ENCODE measurements around the gene CDH11.

- TF ChIP-seq POLR2A (IDR thresholded peaks at IDR 0.05) (no peak), CTCF (IDR thresholded peaks at IDR 0.05) (no peak)
Measured at GRCh38 chr16:65069065-65069464, 52.8 kb downstream of the CDH11 start.
